Measurements from ENCODE around the gene C1QTNF5. TPM values are rescaled to one million over a fixed set of nuclear protein-coding genes. Genes with fewer than 3 reads are reported as not detected.

Gene C1QTNF5
- polyA plus RNA-seq (not detected in 2 replicates), polyA minus RNA-seq (not detected in 2 replicates)

DNA sequence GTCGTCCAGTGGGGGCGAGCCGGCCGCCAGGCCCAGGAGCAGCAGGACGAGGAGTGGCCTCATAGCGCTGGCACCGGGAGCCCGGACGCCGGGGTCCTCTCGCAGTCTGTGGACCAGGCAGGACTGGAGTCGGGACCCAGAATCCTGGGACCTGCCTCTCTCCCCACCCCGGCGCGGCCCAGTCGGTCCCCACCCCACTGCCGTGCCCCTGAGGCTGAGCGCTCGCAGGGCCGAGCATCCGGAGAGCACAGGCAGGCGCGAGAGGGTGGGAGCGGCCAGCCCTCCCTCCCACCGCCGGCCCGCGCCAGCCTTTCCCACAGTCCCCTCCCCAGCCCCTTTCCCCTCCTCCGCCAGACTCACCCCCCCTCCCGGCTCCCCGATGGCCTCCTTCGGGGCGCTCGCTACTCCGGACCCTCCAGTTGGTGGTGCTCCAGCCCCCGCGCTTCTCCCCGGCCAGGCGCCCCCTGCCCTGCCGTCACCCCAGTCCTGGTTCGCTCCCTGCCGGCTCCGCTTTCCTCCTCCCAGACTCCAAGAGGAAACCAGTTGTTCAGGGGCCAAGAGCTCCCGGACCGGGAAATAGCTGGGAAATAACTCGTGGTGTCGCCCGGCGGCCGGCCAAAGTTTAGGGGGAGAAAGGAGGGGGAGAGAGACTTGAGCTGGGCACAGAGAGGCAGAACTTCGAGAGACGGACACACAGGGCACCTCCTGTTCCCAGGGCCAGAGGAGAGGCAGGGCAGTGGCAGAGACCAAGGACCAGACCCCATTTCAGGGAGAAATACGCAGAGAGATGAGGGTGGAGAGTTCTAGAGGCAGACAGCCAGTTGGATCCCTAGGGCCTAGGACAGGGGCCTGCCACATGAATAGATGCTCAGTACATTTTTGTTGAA is at the start of gene C1QTNF5:
Gene C1QTNF5 (minus strand): TSS at position 549 of the 887 bp plus-strand sequence. CDS start 486 bp downstream, at position 63.
- no peak for TF ChIP-seq REST (IDR thresholded peaks at IDR 0.05; ENCODE audit: borderline replicate concordance)
- no peak for TF ChIP-seq POLR2AphosphoS5 (IDR thresholded peaks at IDR 0.05)
- no peak for TF ChIP-seq EP300 (conservative IDR thresholded peaks at IDR 0.05; ENCODE audit: poor library complexity, severe bottlenecking)
- no peak for TF ChIP-seq RAD21 (conservative IDR thresholded peaks at IDR 0.05)
- no peak for TF ChIP-seq TAF1 (IDR thresholded peaks at IDR 0.05; ENCODE audit: low read depth)
- no peak for TF ChIP-seq CTCF (IDR thresholded peaks at IDR 0.05; ENCODE audit: poor library complexity, severe bottlenecking)
- no peak for TF ChIP-seq SMC3 (conservative IDR thresholded peaks at IDR 0.05; ENCODE audit: poor library complexity)
- no peak for TF ChIP-seq EZH2 (IDR thresholded peaks at IDR 0.05; ENCODE audit: borderline replicate concordance, insufficient read depth, low read length, poor library complexity, severe bottlenecking)
- TF ChIP-seq MXI1 (conservative IDR thresholded peaks at IDR 0.05; ENCODE audit: poor library complexity, severe bottlenecking), result no peak
- H3K9me3 ChIP-seq (ENCODE audit: low read length), result no peaks in the 10 kb centered on the region
- H3K36me3 ChIP-seq (ENCODE audit: insufficient read depth, low read length), result no peaks in the 10 kb centered on the region
- H3F3A ChIP-seq (ENCODE audit: insufficient read depth, low read length, poor library complexity, severe bottlenecking), result no peaks in the 10 kb centered on the region
- no peak within 1 kb of the TSS for H2AFZ ChIP-seq (ENCODE audit: low read depth, low read length)
- H3K27me3 ChIP-seq (ENCODE audit: insufficient read depth, low read depth, low read length), result peaks cover 36% of the 10 kb centered on the region
- no peak within 1 kb of the TSS for H3K4me2 ChIP-seq (ENCODE audit: low read length)
- no peaks in the 10 kb centered on the region for H3K9me2 ChIP-seq (ENCODE audit: insufficient read depth, low read length)
- no peak within 1 kb of the TSS for H3K9ac ChIP-seq (ENCODE audit: low read length)
- H3K79me2 ChIP-seq (replicated peaks; ENCODE audit: insufficient read depth, low read length), result no peaks in the 10 kb centered on the region
- no peaks in the 10 kb centered on the region for H4K20me1 ChIP-seq (ENCODE audit: insufficient read depth)
- H3K27ac ChIP-seq (ENCODE audit: low read length), result no peak within 1 kb of the TSS
- H3K4me3 ChIP-seq (ENCODE audit: low read length), result peak within 1 kb of the TSS; percentile 53

- TF ChIP-seq CTCF (IDR thresholded peaks at IDR 0.05; ENCODE audit: poor library complexity, severe bottlenecking), result peak; percentile 9
- no peak for TF ChIP-seq REST (IDR thresholded peaks at IDR 0.05; ENCODE audit: borderline replicate concordance)
- H4K20me1 ChIP-seq (ENCODE audit: insufficient read depth), result no peaks in the 10 kb centered on the region
Observed at GRCh38 chr11:119389611-119390254, 49.0 kb upstream of the C1QTNF5 start.

More at GRCh38 chr11:119389611-119390254, 49.0 kb upstream of the C1QTNF5 start:
- Histone ChIP-seq H3K4me2 (ENCODE audit: low read length) (no peak overlapping the region), H3K9ac (ENCODE audit: low read length) (no peak overlapping the region), H3K27ac (ENCODE audit: low read length) (no peak overlapping the region), H3K27me3 (ENCODE audit: insufficient read depth, low read depth, low read length) (no peaks in the 10 kb centered on the region), H2AFZ (ENCODE audit: low read depth, low read length) (no peak overlapping the region), H3F3A (ENCODE audit: insufficient read depth, low read length, poor library complexity, severe bottlenecking) (no peaks in the 10 kb centered on the region), H3K9me2 (ENCODE audit: insufficient read depth, low read length) (no peaks in the 10 kb centered on the region), H3K4me3 (ENCODE audit: low read length) (no peak overlapping the region), H3K79me2 (replicated peaks; ENCODE audit: insufficient read depth, low read length) (no peaks in the 10 kb centered on the region), H3K9me3 (ENCODE audit: low read length) (no peaks in the 10 kb centered on the region), H3K36me3 (ENCODE audit: insufficient read depth, low read length) (no peaks in the 10 kb centered on the region)
